Measurements from ENCODE around the gene MARCHF9.
A peak's percentile ranks its signal among the peaks of the same experiment; 100 is the strongest.

Gene MARCHF9

GRCh38 chr12:57737467-57738460 lies 17.1 kb upstream of the MARCHF9 start:
- peak; percentile 27 for TF ChIP-seq CTCF (IDR thresholded peaks at IDR 0.05; ENCODE audit: insufficient read depth, missing control alignments)
- no peak for FAIRE-seq
- no peak for DNase-seq (ENCODE audit: insufficient read length, low spot score)

- DNase-seq (ENCODE audit: insufficient read length, low spot score) (peak; percentile 78), FAIRE-seq (no peak)
- TF ChIP-seq CTCF (IDR thresholded peaks at IDR 0.05; ENCODE audit: insufficient read depth, missing control alignments), result no peak
Measured at GRCh38 chr12:57738661-57739237, 16.2 kb upstream of the MARCHF9 start, which contains the start of gene AGAP2. TSS of gene AGAP2 (minus strand) at chr12:57738742. CDS start at chr12:57738246, 496 bp downstream.

GRCh38 chr12:57739387-57739786 lies 15.5 kb upstream of the MARCHF9 start:
- DNase-seq (ENCODE audit: insufficient read length, low spot score) (no peak), FAIRE-seq (no peak)
- TF ChIP-seq CTCF (IDR thresholded peaks at IDR 0.05; ENCODE audit: insufficient read depth, missing control alignments), result no peak

GRCh38 chr12:57739914-57740538 lies 14.9 kb upstream of the MARCHF9 start:
- DNase-seq (ENCODE audit: insufficient read length, low spot score) (no peak), FAIRE-seq (no peak)
- no peak for TF ChIP-seq CTCF (IDR thresholded peaks at IDR 0.05; ENCODE audit: insufficient read depth, missing control alignments)

GRCh38 chr12:57740656-57741412 lies 14.1 kb upstream of the MARCHF9 start:
- no peak for TF ChIP-seq CTCF (IDR thresholded peaks at IDR 0.05; ENCODE audit: insufficient read depth, missing control alignments)
- FAIRE-seq, result no peak
- no peak for DNase-seq (ENCODE audit: insufficient read length, low spot score)

- no peak for TF ChIP-seq CTCF (IDR thresholded peaks at IDR 0.05; ENCODE audit: insufficient read depth, missing control alignments)
- no peak for DNase-seq (ENCODE audit: insufficient read length, low spot score)
- no peak for FAIRE-seq
Measured at GRCh38 chr12:57741413-57741789, 13.5 kb upstream of the MARCHF9 start.
